HG03045 (cell line): ENCODE data around the gene NAIF1.

Experiments
- ATAC-seq: cut with Tn5 transposase; IDR thresholded peaks from one replicate; pipeline ENCODE4 v1.9.1; 2021; ENCODE audit warnings: mild to moderate bottlenecking, moderate library complexity; ENCODE audit not compliant: unreplicated experiment

Gene NAIF1

GRCh38 chr9:128102861-128103588, 35.9 kb upstream of the NAIF1 start:
- ATAC-seq, result no peak

GRCh38 chr9:128102196-128102595, 35.1 kb upstream of the NAIF1 start:
- no peak for ATAC-seq

GRCh38 chr9:128101690-128102089, 34.6 kb upstream of the NAIF1 start:
- no peak for ATAC-seq

GRCh38 chr9:128101231-128101661, 34.1 kb upstream of the NAIF1 start:
- no peak for ATAC-seq

GRCh38 chr9:128100581-128100980, 33.5 kb upstream of the NAIF1 start:
- no peak for ATAC-seq

- no peak for ATAC-seq
Measured at GRCh38 chr9:128099932-128100491, 32.9 kb upstream of the NAIF1 start.

- no peak for ATAC-seq
Measured at GRCh38 chr9:128099231-128099931, 32.3 kb upstream of the NAIF1 start.

GRCh38 chr9:128098297-128099230, 31.4 kb upstream of the NAIF1 start:
- no peak for ATAC-seq

GRCh38 chr9:128097543-128098296, 30.6 kb upstream of the NAIF1 start:
- ATAC-seq, result no peak

- no peak for ATAC-seq
Measured at GRCh38 chr9:128096616-128097536, 29.8 kb upstream of the NAIF1 start.

- no peak for ATAC-seq
Measured at GRCh38 chr9:128094950-128095544, 27.9 kb upstream of the NAIF1 start.

GRCh38 chr9:128094166-128094949, 27.2 kb upstream of the NAIF1 start:
- peak; percentile 79 for ATAC-seq

- no peak for ATAC-seq
Measured at GRCh38 chr9:128093011-128093410, 25.9 kb upstream of the NAIF1 start.

- no peak for ATAC-seq
Measured at GRCh38 chr9:128092199-128092977, 25.3 kb upstream of the NAIF1 start.

GRCh38 chr9:128091571-128091970, 24.5 kb upstream of the NAIF1 start:
- ATAC-seq, result no peak

GRCh38 chr9:128091144-128091543, 24.0 kb upstream of the NAIF1 start:
- no peak for ATAC-seq

GRCh38 chr9:128089299-128089698, 22.2 kb upstream of the NAIF1 start:
- no peak for ATAC-seq
